Hematopoietic multipotent progenitor cell treated with erythropoietin and hydrocortisone succinate and interleukin-3 and kit ligand, for 4 days (in vitro differentiated cells): Measurements from ENCODE around the gene CLSTN3.
A peak's percentile ranks its signal among the peaks of the same experiment; 100 is the strongest.

Source experiments
- DNase-seq: peaks from one replicate; pipeline ENCODE4 v3.0.0-alpha.2; 2015

The CLSTN3 gene

GRCh38 chr12:7129872-7130691 lies at the start of gene CLSTN3:
TSS of gene CLSTN3 (plus strand) at chr12:7130371. CDS start at chr12:7130649, 278 bp downstream.
- peak; percentile 87 for DNase-seq

- DNase-seq = no peak
Observed at GRCh38 chr12:7081037-7081436, 49.1 kb upstream of the CLSTN3 start.

- no peak for DNase-seq
Observed at GRCh38 chr12:7083125-7083524, 47.0 kb upstream of the CLSTN3 start.

- DNase-seq = no peak
Observed at GRCh38 chr12:7089196-7089871, 40.8 kb upstream of the CLSTN3 start.

GRCh38 chr12:7090222-7090998 lies 39.8 kb upstream of the CLSTN3 start:
- no peak for DNase-seq

- DNase-seq = no peak
Observed at GRCh38 chr12:7091171-7091570, 39.0 kb upstream of the CLSTN3 start.

- no peak for DNase-seq
Observed at GRCh38 chr12:7091660-7092228, 38.4 kb upstream of the CLSTN3 start.

GRCh38 chr12:7092229-7092985 lies 37.8 kb upstream of the CLSTN3 start, which contains the start of gene C1R:
TSS of gene C1R (minus strand) at chr12:7092445. CDS start at chr12:7092388, 57 bp downstream.
- DNase-seq = peak; percentile 77

GRCh38 chr12:7092986-7093460 lies 37.1 kb upstream of the CLSTN3 start:
- DNase-seq = no peak

- no peak for DNase-seq
Observed at GRCh38 chr12:7093486-7093885, 36.7 kb upstream of the CLSTN3 start.

GRCh38 chr12:7093892-7094291 lies 36.3 kb upstream of the CLSTN3 start:
- no peak for DNase-seq

- DNase-seq = no peak
Observed at GRCh38 chr12:7096006-7096932, 33.9 kb upstream of the CLSTN3 start.

GRCh38 chr12:7096979-7097378 lies 33.2 kb upstream of the CLSTN3 start:
- DNase-seq = no peak

- peak; percentile 15 for DNase-seq
Observed at GRCh38 chr12:7099290-7099996, 30.7 kb upstream of the CLSTN3 start.

- no peak for DNase-seq
Observed at GRCh38 chr12:7100239-7100638, 29.9 kb upstream of the CLSTN3 start.

GRCh38 chr12:7101047-7101693 lies 29.0 kb upstream of the CLSTN3 start:
- DNase-seq = no peak

- no peak for DNase-seq
Observed at GRCh38 chr12:7101694-7102131, 28.5 kb upstream of the CLSTN3 start.

GRCh38 chr12:7102582-7102981 lies 27.6 kb upstream of the CLSTN3 start:
- no peak for DNase-seq

GRCh38 chr12:7103837-7104584 lies 26.2 kb upstream of the CLSTN3 start:
- DNase-seq = no peak
